Natural killer cell treated with Interleukin-12 subunit alpha and Interleukin-12 subunit beta and Interleukin-15 and Interleukin-18, amount 100 ng/mL, for 72 hours (primary cell): ENCODE measurements around the gene VPS25. TPM values are rescaled to one million over a fixed set of nuclear protein-coding genes. Genes with fewer than 3 reads are reported as not detected.
"Not testable (repeated sequence)": the region's sequence is repeated elsewhere in the genome, so short reads cannot be mapped to it uniquely, and the experiment has no call there.

Experiments used
- ATAC-seq, 2 donors: fragments of 150-1000 bp; cut with Tn5 transposase in 1 of 2; sonication (Bioruptor Pico), chemical (Tn5 transposase) in 1 of 2; 2 replicates each; pipeline ENCODE4 v1.10.0; 2021
- DNase-seq: peaks from one replicate; pipeline ENCODE4 v3.0.0; 2022; ENCODE audit warnings: low spot score
- H3K27ac Mint-ChIP-seq, 2 donors: 1 replicate in 1 of 2; 2 replicates in 1 of 2; pipeline ENCODE4 v1.8.0; 2022; ENCODE audit warnings: mixed read lengths in 2 of 2, mild to moderate bottlenecking in 1 of 2, moderate library complexity in 1 of 2
- H3K27me3 Mint-ChIP-seq, 2 donors: 1 replicate in 1 of 2; 2 replicates in 1 of 2; pipeline ENCODE4 v1.8.0; 2022; ENCODE audit warnings: mixed read lengths in 2 of 2
- H3K36me3 Mint-ChIP-seq: one replicate; pipeline ENCODE4 v1.8.0; 2022; ENCODE audit warnings: mixed read lengths
- H3K4me1 Mint-ChIP-seq, 2 donors: 1 replicate in 1 of 2; 2 replicates in 1 of 2; pipeline ENCODE4 v1.8.0; 2022; ENCODE audit warnings: low read depth in 2 of 2, mixed read lengths in 2 of 2, mild to moderate bottlenecking in 1 of 2
- H3K4me3 Mint-ChIP-seq: one replicate; pipeline ENCODE4 v1.8.0; 2022; ENCODE audit warnings: mixed read lengths
- H3K9me3 Mint-ChIP-seq: 2 replicates; pipeline ENCODE4 v1.8.0; 2022; ENCODE audit warnings: mixed read lengths
- total RNA-seq, 2 donors: library from RNA; stranded (reverse); gene quantifications; one replicate each; pipeline ENCODE4 v1.2.3, GENCODE V29; 2022

Gene VPS25
- 10 to 100 TPM; 57.5 to 61.7 TPM for total RNA-seq

GRCh38 chr17:42773290-42774035, at the start of gene VPS25:
VPS25 (plus strand) TSS chr17:42773449; CDS start chr17:42773476, 27 bp downstream.
- peaks cover 3% of the 10 kb centered on the region in 2 donors for H3K27me3 Mint-ChIP-seq
- peak within 1 kb of the TSS; percentile 98 to 100 for H3K27ac Mint-ChIP-seq
- peak; percentile 82 for DNase-seq
- peaks cover 9% of the 10 kb centered on the region for H3K36me3 Mint-ChIP-seq
- peak; percentile 91 to 96 for ATAC-seq
- peak within 1 kb of the TSS; percentile 100 for H3K4me3 Mint-ChIP-seq
- peaks cover 25 to 26% of the 10 kb centered on the region in 2 donors for H3K4me1 Mint-ChIP-seq
- no peaks in the 10 kb centered on the region for H3K9me3 Mint-ChIP-seq

GRCh38 chr17:42723636-42724035, 49.6 kb upstream of the VPS25 start:
- DNase-seq (no peak), ATAC-seq (no peak)
- Mint-ChIP-seq H3K4me3 (no peak overlapping the region), H3K27ac (no peak overlapping the region), H3K36me3 (peaks cover 15% of the 10 kb centered on the region), H3K27me3 (no peaks in the 10 kb centered on the region), H3K4me1 (no peaks in the 10 kb centered on the region), H3K9me3 (no peaks in the 10 kb centered on the region)

- ATAC-seq = no peak
- no peak overlapping the region for H3K4me3 Mint-ChIP-seq
- no peaks in the 10 kb centered on the region for H3K4me1 Mint-ChIP-seq
- H3K27me3 Mint-ChIP-seq = no peaks in the 10 kb centered on the region
- H3K9me3 Mint-ChIP-seq = no peaks in the 10 kb centered on the region
- no peak for DNase-seq
- H3K36me3 Mint-ChIP-seq = peaks cover 8% of the 10 kb centered on the region
- no peak overlapping the region for H3K27ac Mint-ChIP-seq
Measured at GRCh38 chr17:42725143-42725542, 48.1 kb upstream of the VPS25 start.

- H3K36me3 Mint-ChIP-seq = no peaks in the 10 kb centered on the region
- H3K27ac Mint-ChIP-seq = no peak overlapping the region
- H3K4me3 Mint-ChIP-seq = no peak overlapping the region
- peaks cover 16 to 17% of the 10 kb centered on the region in 2 donors for H3K4me1 Mint-ChIP-seq
- H3K27me3 Mint-ChIP-seq = no peaks in the 10 kb centered on the region
- no peak for DNase-seq
- H3K9me3 Mint-ChIP-seq = no peaks in the 10 kb centered on the region
- no peak for ATAC-seq
Measured at GRCh38 chr17:42740699-42741098, 32.5 kb upstream of the VPS25 start.

GRCh38 chr17:42742916-42743315, 30.3 kb upstream of the VPS25 start:
- H3K9me3 Mint-ChIP-seq, H3K4me3 Mint-ChIP-seq: not testable (repeated sequence)
- H3K4me1 Mint-ChIP-seq = peaks cover 16 to 17% of the 10 kb centered on the region in 2 donors

GRCh38 chr17:42743595-42744282, 29.5 kb upstream of the VPS25 start:
- Mint-ChIP-seq H3K27me3 (peaks cover 6 to 8% of the 10 kb centered on the region in 2 donors), H3K9me3 (no peaks in the 10 kb centered on the region), H3K27ac (peak overlapping the region; percentile 47 to 88), H3K36me3 (no peaks in the 10 kb centered on the region), H3K4me1 (peaks cover 16 to 17% of the 10 kb centered on the region in 2 donors), H3K4me3 (peak overlapping the region; percentile 89)
- ATAC-seq (no peak), DNase-seq (no peak)

More at GRCh38 chr17:42742916-42743315, 30.3 kb upstream of the VPS25 start:
- H3K27ac Mint-ChIP-seq = peak overlapping the region in 1 of 2 donors; percentile 51
- H3K36me3 Mint-ChIP-seq, ATAC-seq, H3K27me3 Mint-ChIP-seq, DNase-seq: not testable (repeated sequence)

GRCh38 chr17:42744283-42744805, 28.9 kb upstream of the VPS25 start:
- H3K9me3 Mint-ChIP-seq = no peaks in the 10 kb centered on the region
- DNase-seq = peak; percentile 67
- H3K36me3 Mint-ChIP-seq = no peaks in the 10 kb centered on the region

GRCh38 chr17:42744806-42745617, 28.2 kb upstream of the VPS25 start, which contains the start of gene EZH1:
EZH1 (minus strand) TSS chr17:42745040; CDS start chr17:42728941, 16,099 bp downstream.
- peak; percentile 94 for DNase-seq
- Mint-ChIP-seq H3K9me3 (no peaks in the 10 kb centered on the region), H3K4me1 (peaks cover 16 to 17% of the 10 kb centered on the region in 2 donors), H3K36me3 (no peaks in the 10 kb centered on the region), H3K4me3 (peak within 1 kb of the TSS; percentile 89), H3K27ac (peak within 1 kb of the TSS; percentile 47 to 88), H3K27me3 (peaks cover 8 to 12% of the 10 kb centered on the region in 2 donors)
- ATAC-seq = peak; percentile 97

More at GRCh38 chr17:42744283-42744805, 28.9 kb upstream of the VPS25 start:
- peaks cover 8 to 11% of the 10 kb centered on the region in 2 donors for H3K27me3 Mint-ChIP-seq
- peaks cover 16 to 17% of the 10 kb centered on the region in 2 donors for H3K4me1 Mint-ChIP-seq
- H3K27ac Mint-ChIP-seq = peak overlapping the region; percentile 47 to 88
- ATAC-seq = peak; percentile 77 to 82
- peak overlapping the region; percentile 89 for H3K4me3 Mint-ChIP-seq

- H3K27me3 Mint-ChIP-seq = peaks cover 16 to 22% of the 10 kb centered on the region in 2 donors
- no peak overlapping the region for H3K4me3 Mint-ChIP-seq
- no peak for DNase-seq
- H3K36me3 Mint-ChIP-seq = no peaks in the 10 kb centered on the region
- no peak for ATAC-seq
- peaks cover 14 to 16% of the 10 kb centered on the region in 2 donors for H3K4me1 Mint-ChIP-seq
- H3K27ac Mint-ChIP-seq = no peak overlapping the region
- no peaks in the 10 kb centered on the region for H3K9me3 Mint-ChIP-seq
Measured at GRCh38 chr17:42748202-42748907, 24.9 kb upstream of the VPS25 start.

GRCh38 chr17:42748908-42749798, 24.1 kb upstream of the VPS25 start:
- no peak overlapping the region for H3K27ac Mint-ChIP-seq
- H3K4me1 Mint-ChIP-seq = peaks cover 7 to 8% of the 10 kb centered on the region in 2 donors
- no peak for ATAC-seq
- H3K9me3 Mint-ChIP-seq = no peaks in the 10 kb centered on the region
- H3K4me3 Mint-ChIP-seq = no peak overlapping the region
- H3K27me3 Mint-ChIP-seq = peaks cover 20 to 26% of the 10 kb centered on the region in 2 donors
- H3K36me3 Mint-ChIP-seq = no peaks in the 10 kb centered on the region
- DNase-seq = no peak

- no peak overlapping the region for H3K27ac Mint-ChIP-seq
- DNase-seq = no peak
- no peaks in the 10 kb centered on the region for H3K9me3 Mint-ChIP-seq
- H3K4me1 Mint-ChIP-seq = no peaks in the 10 kb centered on the region
- H3K4me3 Mint-ChIP-seq = no peak overlapping the region
- H3K36me3 Mint-ChIP-seq = no peaks in the 10 kb centered on the region
- ATAC-seq = no peak
- peaks cover 26 to 27% of the 10 kb centered on the region in 2 donors for H3K27me3 Mint-ChIP-seq
Measured at GRCh38 chr17:42750739-42751344, 22.4 kb upstream of the VPS25 start.

GRCh38 chr17:42751628-42752027, 21.6 kb upstream of the VPS25 start:
- H3K36me3 Mint-ChIP-seq = no peaks in the 10 kb centered on the region
- no peak overlapping the region for H3K4me3 Mint-ChIP-seq
- H3K27ac Mint-ChIP-seq = no peak overlapping the region

More at GRCh38 chr17:42751628-42752027, 21.6 kb upstream of the VPS25 start:
- Mint-ChIP-seq H3K9me3 (no peaks in the 10 kb centered on the region), H3K4me1 (no peaks in the 10 kb centered on the region), H3K27me3 (peaks cover 31 to 33% of the 10 kb centered on the region in 2 donors)
- DNase-seq (no peak), ATAC-seq (no peak)
